ENCODE data around the gene PLCXD1. TPM values are rescaled to one million over a fixed set of nuclear protein-coding genes. Genes with fewer than 3 reads are reported as not detected.

PLCXD1 gene
- polyA plus RNA-seq, 2 of the 4 experiments (the other 2 are of a cell fraction), result 64.6 to 67.9 TPM

- TF ChIP-seq CEBPB (IDR thresholded peaks at IDR 0.05) (no peak), EP300 (IDR thresholded peaks at IDR 0.05) (no peak), EHMT2 (IDR thresholded peaks at IDR 0.05; ENCODE audit: low read depth) (no peak), ATOH8 (CRISPR knock-in tag; IDR thresholded peaks at IDR 0.05; ENCODE audit: low read depth) (no peak), HOXA7 (CRISPR knock-in tag; IDR thresholded peaks at IDR 0.05) (no peak), ESRRA (IDR thresholded peaks at IDR 0.05; ENCODE audit: borderline replicate concordance, low read length) (no peak), CBX8 (IDR thresholded peaks at IDR 0.05) (no peak), SREBF2 (IDR thresholded peaks at IDR 0.05) (no peak), JUN (IDR thresholded peaks at IDR 0.05) (no peak), RFX5 (IDR thresholded peaks at IDR 0.05) (no peak), RNF2 (IDR thresholded peaks at IDR 0.05; ENCODE audit: borderline replicate concordance, low read depth) (no peak)
- TF ChIP-seq, protein P1, sequence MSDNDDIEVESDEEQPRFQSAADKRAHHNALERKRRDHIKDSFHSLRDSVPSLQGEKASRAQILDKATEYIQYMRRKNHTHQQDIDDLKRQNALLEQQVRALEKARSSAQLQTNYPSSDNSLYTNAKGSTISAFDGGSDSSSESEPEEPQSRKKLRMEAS (IDR thresholded peaks at IDR 0.05), result no peak
Measured at GRCh38 chrX:310621-311155, 29.5 kb downstream of the PLCXD1 start.

GRCh38 chrX:311156-312129, 30.3 kb downstream of the PLCXD1 start:
- Histone ChIP-seq H3K4me1 (no peaks in the 10 kb centered on the region), H3K4me3 (no peak overlapping the region), H3K4me2 (no peak overlapping the region), H3K9me3 (no peaks in the 10 kb centered on the region), H3K27ac (no peak overlapping the region)
- DNase-seq (ENCODE audit: low read depth in 1 of 2, low spot score in 1 of 2) (no peak), ATAC-seq (no peak), FAIRE-seq (no peak)
- ChIA-PET POLR2A (no interaction called here), CTCF (no interaction called here)
- TF ChIP-seq, protein P2, sequence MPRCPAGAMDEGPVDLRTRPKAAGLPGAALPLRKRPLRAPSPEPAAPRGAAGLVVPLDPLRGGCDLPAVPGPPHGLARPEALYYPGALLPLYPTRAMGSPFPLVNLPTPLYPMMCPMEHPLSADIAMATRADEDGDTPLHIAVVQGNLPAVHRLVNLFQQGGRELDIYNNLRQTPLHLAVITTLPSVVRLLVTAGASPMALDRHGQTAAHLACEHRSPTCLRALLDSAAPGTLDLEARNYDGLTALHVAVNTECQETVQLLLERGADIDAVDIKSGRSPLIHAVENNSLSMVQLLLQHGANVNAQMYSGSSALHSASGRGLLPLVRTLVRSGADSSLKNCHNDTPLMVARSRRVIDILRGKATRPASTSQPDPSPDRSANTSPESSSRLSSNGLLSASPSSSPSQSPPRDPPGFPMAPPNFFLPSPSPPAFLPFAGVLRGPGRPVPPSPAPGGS (IDR thresholded peaks at IDR 0.05), result no peak
- TF ChIP-seq ZC3H11A (IDR thresholded peaks at IDR 0.05) (no peak), KDM1A (IDR thresholded peaks at IDR 0.05; ENCODE audit: low read depth) (no peak), BHLHE40 (IDR thresholded peaks at IDR 0.05; ENCODE audit: low read depth, low read length) (no peak), ZSCAN20 (CRISPR knock-in tag; IDR thresholded peaks at IDR 0.05) (no peak)
- 96% methylated on average over 53 of the region's 69 CpGs for WGBS (ENCODE audit: missing lambda C conversion rate)

More at GRCh38 chrX:310621-311155, 29.5 kb downstream of the PLCXD1 start:
- no peak overlapping the region for H3K4me2 ChIP-seq
- DNase-seq (ENCODE audit: low read depth in 1 of 2, low spot score in 1 of 2) (no peak), FAIRE-seq (no peak), ATAC-seq (no peak)
- 92% methylated on average over 25 of the region's 25 CpGs for WGBS (ENCODE audit: missing lambda C conversion rate)
- H3K4me3 ChIP-seq, result no peak overlapping the region
- CTCF ChIA-PET, result no interaction called here
- no peaks in the 10 kb centered on the region for H3K9me3 ChIP-seq
- H3K4me1 ChIP-seq, result no peaks in the 10 kb centered on the region
- POLR2A ChIA-PET, result no interaction called here
- no peak overlapping the region for H3K27ac ChIP-seq

DNA sequence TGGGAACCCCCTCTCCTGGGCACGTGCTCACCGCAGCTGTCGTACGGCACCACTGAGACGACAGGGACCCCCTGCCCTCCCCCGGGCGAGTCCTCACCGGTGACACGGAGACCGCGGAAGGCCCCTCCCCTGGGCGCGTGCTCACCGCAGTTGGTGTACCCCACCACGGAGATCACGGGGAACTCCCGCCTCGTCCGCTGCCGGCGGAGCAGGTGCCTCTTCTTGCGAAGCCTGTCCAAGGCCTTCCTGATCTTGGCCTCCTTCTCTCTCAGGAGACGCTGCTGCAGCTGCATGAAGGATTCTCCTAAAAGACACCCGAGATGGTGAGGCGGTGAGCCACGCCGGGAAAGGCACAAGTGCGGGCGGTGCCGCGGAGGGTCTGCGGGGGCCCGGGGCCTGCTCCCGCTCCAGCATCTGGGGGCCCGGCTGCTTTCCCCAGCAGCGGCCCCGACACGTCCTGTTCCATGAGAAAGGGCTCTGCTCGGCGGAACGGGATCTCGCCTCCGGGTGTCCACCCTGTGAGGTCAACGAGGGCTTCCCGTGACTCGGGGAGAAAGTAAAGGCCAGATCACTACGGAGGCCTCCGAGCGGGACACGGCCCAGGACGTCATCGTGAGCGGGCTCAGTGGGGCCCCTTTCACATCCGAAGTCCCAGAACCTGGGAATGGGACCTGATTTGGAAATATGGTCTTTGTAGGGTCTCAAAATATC, 31.6 kb downstream of the PLCXD1 start:
- ChIA-PET CTCF (no interaction called here), POLR2A (no interaction called here)
- FAIRE-seq (no peak), DNase-seq (ENCODE audit: low read depth in 1 of 2, low spot score in 1 of 2) (no peak), ATAC-seq (no peak)
- Histone ChIP-seq H3K27ac (no peak overlapping the region), H3K4me1 (0 out of 3 replicates have a peak, but pooled peaks cover 7% of the 10 kb centered on the region), H3K4me3 (no peak overlapping the region), H3K4me2 (no peak overlapping the region), H3K9me3 (no peaks in the 10 kb centered on the region)
- 94% methylated on average over 51 of the region's 54 CpGs for WGBS (ENCODE audit: missing lambda C conversion rate)
- TF ChIP-seq ZNF302 (CRISPR knock-in tag; IDR thresholded peaks at IDR 0.05), result no peak
- no peak for TF ChIP-seq POLR2AphosphoS2 (conservative IDR thresholded peaks at IDR 0.05; ENCODE audit: low read length)
- no peak for TF ChIP-seq RCOR1 (IDR thresholded peaks at IDR 0.05; ENCODE audit: low read depth, low read length)
- TF ChIP-seq, protein P3, sequence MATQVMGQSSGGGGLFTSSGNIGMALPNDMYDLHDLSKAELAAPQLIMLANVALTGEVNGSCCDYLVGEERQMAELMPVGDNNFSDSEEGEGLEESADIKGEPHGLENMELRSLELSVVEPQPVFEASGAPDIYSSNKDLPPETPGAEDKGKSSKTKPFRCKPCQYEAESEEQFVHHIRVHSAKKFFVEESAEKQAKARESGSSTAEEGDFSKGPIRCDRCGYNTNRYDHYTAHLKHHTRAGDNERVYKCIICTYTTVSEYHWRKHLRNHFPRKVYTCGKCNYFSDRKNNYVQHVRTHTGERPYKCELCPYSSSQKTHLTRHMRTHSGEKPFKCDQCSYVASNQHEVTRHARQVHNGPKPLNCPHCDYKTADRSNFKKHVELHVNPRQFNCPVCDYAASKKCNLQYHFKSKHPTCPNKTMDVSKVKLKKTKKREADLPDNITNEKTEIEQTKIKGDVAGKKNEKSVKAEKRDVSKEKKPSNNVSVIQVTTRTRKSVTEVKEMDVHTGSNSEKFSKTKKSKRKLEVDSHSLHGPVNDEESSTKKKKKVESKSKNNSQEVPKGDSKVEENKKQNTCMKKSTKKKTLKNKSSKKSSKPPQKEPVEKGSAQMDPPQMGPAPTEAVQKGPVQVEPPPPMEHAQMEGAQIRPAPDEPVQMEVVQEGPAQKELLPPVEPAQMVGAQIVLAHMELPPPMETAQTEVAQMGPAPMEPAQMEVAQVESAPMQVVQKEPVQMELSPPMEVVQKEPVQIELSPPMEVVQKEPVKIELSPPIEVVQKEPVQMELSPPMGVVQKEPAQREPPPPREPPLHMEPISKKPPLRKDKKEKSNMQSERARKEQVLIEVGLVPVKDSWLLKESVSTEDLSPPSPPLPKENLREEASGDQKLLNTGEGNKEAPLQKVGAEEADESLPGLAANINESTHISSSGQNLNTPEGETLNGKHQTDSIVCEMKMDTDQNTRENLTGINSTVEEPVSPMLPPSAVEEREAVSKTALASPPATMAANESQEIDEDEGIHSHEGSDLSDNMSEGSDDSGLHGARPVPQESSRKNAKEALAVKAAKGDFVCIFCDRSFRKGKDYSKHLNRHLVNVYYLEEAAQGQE (IDR thresholded peaks at IDR 0.05), result no peak
- TF ChIP-seq JUN (IDR thresholded peaks at IDR 0.05), result no peak
- TF ChIP-seq RARB (CRISPR knock-in tag; IDR thresholded peaks at IDR 0.05), result no peak
- no peak for TF ChIP-seq POLR2A (IDR thresholded peaks at IDR 0.05; ENCODE audit: low read length)
- TF ChIP-seq CHD2 (IDR thresholded peaks at IDR 0.05; ENCODE audit: low read length, partially characterized antibody), result no peak
- TF ChIP-seq TFCP2L1 (CRISPR knock-in tag; IDR thresholded peaks at IDR 0.05), result no peak
- no peak for TF ChIP-seq CBX8 (IDR thresholded peaks at IDR 0.05)
- TF ChIP-seq, protein P4, sequence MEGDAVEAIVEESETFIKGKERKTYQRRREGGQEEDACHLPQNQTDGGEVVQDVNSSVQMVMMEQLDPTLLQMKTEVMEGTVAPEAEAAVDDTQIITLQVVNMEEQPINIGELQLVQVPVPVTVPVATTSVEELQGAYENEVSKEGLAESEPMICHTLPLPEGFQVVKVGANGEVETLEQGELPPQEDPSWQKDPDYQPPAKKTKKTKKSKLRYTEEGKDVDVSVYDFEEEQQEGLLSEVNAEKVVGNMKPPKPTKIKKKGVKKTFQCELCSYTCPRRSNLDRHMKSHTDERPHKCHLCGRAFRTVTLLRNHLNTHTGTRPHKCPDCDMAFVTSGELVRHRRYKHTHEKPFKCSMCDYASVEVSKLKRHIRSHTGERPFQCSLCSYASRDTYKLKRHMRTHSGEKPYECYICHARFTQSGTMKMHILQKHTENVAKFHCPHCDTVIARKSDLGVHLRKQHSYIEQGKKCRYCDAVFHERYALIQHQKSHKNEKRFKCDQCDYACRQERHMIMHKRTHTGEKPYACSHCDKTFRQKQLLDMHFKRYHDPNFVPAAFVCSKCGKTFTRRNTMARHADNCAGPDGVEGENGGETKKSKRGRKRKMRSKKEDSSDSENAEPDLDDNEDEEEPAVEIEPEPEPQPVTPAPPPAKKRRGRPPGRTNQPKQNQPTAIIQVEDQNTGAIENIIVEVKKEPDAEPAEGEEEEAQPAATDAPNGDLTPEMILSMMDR (IDR thresholded peaks at IDR 0.05), result no peak

Measured in A549 (cell line).